CD4-positive, alpha-beta T cell treated with Interleukin-2 at 100 ng/mL for 4 hours (primary cell): ENCODE results near the gene TRAIP.
"Not testable (repeated sequence)": the region's sequence is repeated elsewhere in the genome, so short reads cannot be mapped to it uniquely, and the experiment has no call there.

Experiments
- DNase-seq: peaks from one replicate; pipeline ENCODE4 v3.0.0-alpha.2; 2020; ENCODE audit warnings: low spot score

The TRAIP gene

GRCh38 chr3:49791571-49791970, 64.8 kb downstream of the TRAIP start:
- no peak for DNase-seq

DNA sequence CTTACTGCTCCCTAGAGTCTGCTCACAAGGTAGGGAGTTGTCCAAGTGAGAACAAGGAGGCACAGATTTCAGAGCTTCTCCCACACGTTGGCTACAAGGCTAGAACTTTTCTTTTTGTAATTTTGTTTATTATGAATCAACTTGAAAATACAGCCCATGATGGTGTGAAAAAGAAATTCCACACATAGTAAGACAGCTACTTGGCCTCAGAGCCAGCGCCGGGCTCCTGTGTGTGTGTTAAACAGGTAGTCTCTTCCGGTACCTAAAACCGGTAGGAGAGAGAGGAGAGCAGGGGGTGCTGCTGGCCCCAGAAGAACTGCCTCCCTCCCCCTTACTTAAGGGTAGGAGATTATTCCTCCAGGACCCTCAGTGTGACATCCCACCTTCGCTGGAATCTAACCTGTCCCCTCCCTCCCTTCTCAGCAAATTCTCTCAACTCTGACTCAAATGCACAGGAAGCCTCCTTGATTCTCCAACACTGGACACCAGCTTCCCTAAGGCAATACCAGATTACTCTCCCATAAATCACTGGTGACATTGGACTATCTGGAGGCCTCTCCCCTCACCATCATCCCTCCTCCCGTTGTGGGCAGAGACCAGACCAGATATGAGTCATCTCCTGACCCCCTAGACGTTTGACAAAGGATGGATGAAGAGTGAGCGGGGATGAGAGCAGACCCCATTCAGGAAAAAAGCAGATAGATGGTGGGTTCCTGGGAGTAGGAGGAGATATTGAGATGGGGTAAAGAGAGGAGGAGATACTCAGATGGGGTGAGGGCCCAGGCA, 65.5 kb downstream of the TRAIP start:
- DNase-seq: no peak

GRCh38 chr3:49788056-49788455, 68.3 kb downstream of the TRAIP start:
- no peak for DNase-seq

DNA sequence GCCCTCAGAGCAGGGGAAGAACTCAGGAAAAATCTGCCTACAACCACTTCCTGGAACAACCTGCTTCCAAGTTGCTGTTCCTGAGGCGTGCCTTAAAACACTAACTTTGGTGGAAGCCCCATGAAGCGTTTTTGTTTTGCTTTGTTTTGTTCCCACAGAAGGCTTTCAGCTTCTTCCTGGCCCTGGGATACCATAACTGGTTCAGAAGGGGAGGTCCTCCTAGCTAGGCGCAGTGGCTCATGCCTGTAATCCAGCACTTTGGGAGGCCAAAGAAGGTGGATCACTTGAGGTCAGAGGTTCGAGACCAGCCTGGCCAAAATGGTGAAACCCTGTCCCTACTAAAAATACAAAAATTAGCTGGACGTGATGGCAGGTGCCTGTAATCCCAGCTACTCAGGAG, 68.8 kb downstream of the TRAIP start:
- DNase-seq: no peak

- no peak for DNase-seq
Measured at GRCh38 chr3:49787182-49787464, 69.2 kb downstream of the TRAIP start.

- DNase-seq: peak; percentile 100
Measured at GRCh38 chr3:49786357-49787181, 69.8 kb downstream of the TRAIP start, which contains the start of gene IP6K1. Gene IP6K1, minus strand, starts transcription at chr3:49786542. Its CDS starts 38,502 bp downstream, at chr3:49748040.

DNA sequence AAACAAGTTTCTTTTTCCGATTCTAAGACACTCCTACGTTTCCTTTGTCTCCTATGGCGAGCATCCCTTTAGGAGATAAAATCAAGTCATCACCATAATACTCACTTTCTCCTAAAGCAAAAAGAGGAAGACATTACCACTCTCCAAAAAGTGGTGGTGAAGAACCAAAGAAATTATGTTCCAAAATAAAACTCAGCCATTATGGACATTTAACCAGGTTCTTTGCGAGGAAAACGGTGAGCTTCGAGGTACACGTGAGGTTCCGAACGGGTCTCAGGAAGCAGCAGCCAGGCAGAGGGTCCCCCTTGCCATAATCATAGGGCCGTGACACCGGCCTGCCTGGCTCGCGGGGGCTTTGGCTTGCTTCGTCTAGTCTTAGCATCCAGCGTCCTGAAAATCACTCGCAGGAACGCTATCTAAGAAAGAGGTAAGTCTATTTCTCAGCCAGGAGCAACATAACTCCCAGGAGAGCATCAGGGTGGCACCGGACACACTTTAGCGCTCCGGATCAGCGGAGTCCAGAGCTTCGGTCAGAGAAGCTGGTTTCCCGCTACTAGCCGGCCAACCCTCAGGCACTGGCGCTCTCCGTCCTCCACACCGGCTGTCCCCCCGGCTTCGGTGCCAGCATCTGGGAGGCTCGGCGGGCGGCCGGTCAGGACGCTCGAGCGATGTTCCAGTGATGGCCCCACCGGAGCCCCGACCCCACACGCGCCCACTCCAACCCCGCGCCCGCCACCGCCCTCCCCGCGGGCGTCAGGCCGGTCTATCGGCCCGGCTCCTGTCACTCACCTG, 70.6 kb downstream of the TRAIP start:
- peak; percentile 17 for DNase-seq

- DNase-seq: not testable (repeated sequence)
Measured at GRCh38 chr3:49782277-49782676, 74.1 kb downstream of the TRAIP start.

DNA sequence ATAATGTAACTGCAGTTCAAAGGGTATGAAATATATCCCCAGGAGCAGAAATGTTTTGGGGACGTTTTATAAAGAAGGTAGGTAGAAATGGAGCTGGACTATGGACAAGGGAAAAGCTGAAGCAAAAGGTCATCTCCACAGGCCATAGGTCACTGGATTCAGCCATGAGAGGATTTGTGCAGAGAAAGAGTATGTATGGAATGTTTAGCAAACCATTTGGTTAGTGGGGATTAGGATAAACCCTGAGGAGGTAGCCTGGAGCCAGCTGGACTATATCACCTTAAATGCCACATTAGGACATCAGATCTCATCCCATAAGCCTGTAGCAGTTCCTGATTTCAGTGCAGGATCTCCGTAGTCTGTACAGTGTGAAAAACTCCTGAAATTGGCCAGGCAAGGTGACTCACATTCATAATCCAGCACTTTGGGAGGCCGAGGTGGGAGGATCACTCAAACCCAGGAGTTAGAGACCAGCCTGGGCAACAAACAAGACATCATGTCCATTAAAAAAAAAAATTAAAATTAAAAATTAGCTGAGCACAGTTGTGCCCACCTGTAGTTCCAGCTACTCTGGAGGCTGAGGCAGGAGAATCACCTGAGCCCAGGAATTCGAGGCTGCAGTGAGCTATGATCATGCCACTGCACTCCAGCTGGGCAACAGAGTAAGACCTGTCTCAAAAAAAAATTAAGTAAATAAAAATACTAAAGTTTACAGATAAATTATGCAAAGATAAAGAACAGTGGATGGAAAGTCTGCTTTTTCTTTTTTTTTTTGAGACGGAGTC, 74.8 kb downstream of the TRAIP start:
- DNase-seq: no peak

DNA sequence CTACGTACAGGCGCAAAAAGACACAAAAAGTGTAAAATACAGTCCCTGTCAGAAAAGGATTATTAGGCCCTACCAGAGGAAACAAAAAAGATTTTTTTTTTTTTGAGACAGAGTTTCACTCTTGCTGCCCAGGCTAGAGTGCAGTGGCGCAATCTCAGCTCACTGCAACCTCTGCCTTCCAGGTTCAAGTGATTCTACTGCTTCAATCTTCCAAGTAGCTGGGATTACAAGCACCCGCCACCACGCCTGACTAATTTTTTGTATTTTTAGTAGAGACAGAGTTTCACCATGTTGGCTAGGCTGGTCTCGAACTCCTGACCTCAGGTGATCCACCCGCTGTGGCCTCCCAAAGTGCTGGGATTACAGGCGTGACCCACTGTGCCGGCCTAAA, 75.4 kb downstream of the TRAIP start:
- DNase-seq: not testable (repeated sequence)

- no peak for DNase-seq
Measured at GRCh38 chr3:49780080-49780974, 76.0 kb downstream of the TRAIP start.

- no peak for DNase-seq
Measured at GRCh38 chr3:49779358-49780079, 76.8 kb downstream of the TRAIP start.
